Uterus (tissue), 4 donors: ENCODE results near the gene CNOT3. TPM values are rescaled to one million over a fixed set of nuclear protein-coding genes. Genes with fewer than 3 reads are reported as not detected.

Experiments used
- DNase-seq, 2 donors: peaks; one replicate each; pipeline ENCODE4 v3.0.0-alpha.2; 2019 to 2020
- H3K27ac ChIP-seq, 2 donors: fragments of 200-600 bp; sonication (generic); 1 replicate in 1 of 2; 2 replicates in 1 of 2; pipeline ENCODE4 v1.5.1; 2016 to 2018
- H3K27me3 ChIP-seq, 2 donors: fragments of 200-600 bp; sonication (generic); one replicate each; pipeline ENCODE4 v1.5.1; 2018 to 2019; ENCODE audit warnings: control low read depth in 1 of 2
- H3K36me3 ChIP-seq, 2 donors: fragments of 200-600 bp; sonication (generic); one replicate each; pipeline ENCODE4 v1.5.1; 2019; ENCODE audit warnings: control low read depth in 1 of 2
- H3K4me1 ChIP-seq, 2 donors: fragments of 200-600 bp; sonication (generic); one replicate each; pipeline ENCODE4 v1.5.1; 2018 to 2019; ENCODE audit warnings: control low read depth in 1 of 2
- H3K4me3 ChIP-seq, 2 donors: fragments of 200-600 bp; sonication (generic); 1 replicate in 1 of 2; 2 replicates in 1 of 2; pipeline ENCODE4 v1.5.1; 2018 to 2019; ENCODE audit warnings: mild to moderate bottlenecking in 1 of 2
- H3K9me3 ChIP-seq, 2 donors: fragments of 200-600 bp; sonication (generic); one replicate each; pipeline ENCODE4 v1.5.1; 2019; ENCODE audit warnings: control low read depth in 1 of 2
- POLR2A ChIP-seq, 2 donors: fragments of 450-650 bp; IDR thresholded peaks; one replicate each; pipeline ENCODE4 v1.6.1; 2016; ENCODE audit warnings: antibody characterized with exemption in 2 of 2, mild to moderate bottlenecking in 1 of 2, moderate library complexity in 1 of 2
- intact Hi-C: fragments of 100-400 bp; cut with DNase I; formaldehyde crosslinking; loops from one replicate; pipeline ENCODE4 v1.15.1; 2023; ENCODE audit warnings: low total_unique reads
- total RNA-seq, 4 donors: library from RNA; depleted of rRNA in 3 of 4; stranded (reverse); fragments of >200 nt in 3 of 4; gene quantifications; one replicate each; pipeline versions ENCODE4 v1.1.0 to v1.2.4, GENCODE V29; 2014 to 2023
- TF ChIP-seq, protein P1 (sequence below), 4 experiments: fragments of 200-600 bp in 2 of 4; fragments of 450-650 bp in 2 of 4; sonication (generic) in 2 of 4; IDR thresholded peaks; one replicate each; pipeline ENCODE4 v1.5.1; 2016 to 2019; ENCODE audit warnings: antibody characterized with exemption in 4 of 4, mild to moderate bottlenecking in 2 of 4, moderate library complexity in 1 of 4
- donor health status: DM: yes; HTN: yes; CAD: no.

The CNOT3 gene
- total RNA-seq, 4 donors from 2014 or later: 0.88 to 41.6 (median 9.9) TPM

GRCh38 chr19:54204767-54205468, 67.4 kb downstream of the CNOT3 start:
- Histone ChIP-seq H3K4me3 (no peak overlapping the region), H3K36me3 (no peaks in the 10 kb centered on the region), H3K4me1 (peaks cover 6 to 19% of the 10 kb centered on the region in 2 donors), H3K27me3 (no peaks in the 10 kb centered on the region), H3K9me3 (no peaks in the 10 kb centered on the region), H3K27ac (no peak overlapping the region)
- intact Hi-C loops: no loop called here
- DNase-seq: no peak
- TF ChIP-seq POLR2A (IDR thresholded peaks at IDR 0.05): no peak
- TF ChIP-seq, protein P1, sequence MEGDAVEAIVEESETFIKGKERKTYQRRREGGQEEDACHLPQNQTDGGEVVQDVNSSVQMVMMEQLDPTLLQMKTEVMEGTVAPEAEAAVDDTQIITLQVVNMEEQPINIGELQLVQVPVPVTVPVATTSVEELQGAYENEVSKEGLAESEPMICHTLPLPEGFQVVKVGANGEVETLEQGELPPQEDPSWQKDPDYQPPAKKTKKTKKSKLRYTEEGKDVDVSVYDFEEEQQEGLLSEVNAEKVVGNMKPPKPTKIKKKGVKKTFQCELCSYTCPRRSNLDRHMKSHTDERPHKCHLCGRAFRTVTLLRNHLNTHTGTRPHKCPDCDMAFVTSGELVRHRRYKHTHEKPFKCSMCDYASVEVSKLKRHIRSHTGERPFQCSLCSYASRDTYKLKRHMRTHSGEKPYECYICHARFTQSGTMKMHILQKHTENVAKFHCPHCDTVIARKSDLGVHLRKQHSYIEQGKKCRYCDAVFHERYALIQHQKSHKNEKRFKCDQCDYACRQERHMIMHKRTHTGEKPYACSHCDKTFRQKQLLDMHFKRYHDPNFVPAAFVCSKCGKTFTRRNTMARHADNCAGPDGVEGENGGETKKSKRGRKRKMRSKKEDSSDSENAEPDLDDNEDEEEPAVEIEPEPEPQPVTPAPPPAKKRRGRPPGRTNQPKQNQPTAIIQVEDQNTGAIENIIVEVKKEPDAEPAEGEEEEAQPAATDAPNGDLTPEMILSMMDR (IDR thresholded peaks at IDR 0.05): no peak

Other genes starting within 250 kb of the CNOT3 start
- gene CACNG7, start 228.5 kb upstream of the CNOT3 start, total RNA-seq: 1 to 10 TPM in 1 of 4 donors, not detected in 3; 1.0 TPM
- under 1 TPM in 2 of 4 donors, not detected in 2; 0.21 to 0.24 TPM for gene CACNG8, start 174.8 kb upstream of the CNOT3 start, total RNA-seq
- gene CACNG6, start 146.1 kb upstream of the CNOT3 start, total RNA-seq: 1 to 10 TPM in 1 of 4 donors, under 1 TPM in 1, not detected in 2; 0.55 to 1.7 TPM
- gene VSTM1, start 73.9 kb upstream of the CNOT3 start, total RNA-seq: not detected
- not detected for gene TARM1, start 56.4 kb upstream of the CNOT3 start, total RNA-seq
- 1 to 10 TPM in 1 of 4 donors, under 1 TPM in 1, not detected in 2; 0.91 to 6.5 TPM for gene OSCAR, start 37.0 kb upstream of the CNOT3 start, total RNA-seq
- gene NDUFA3, start 34.9 kb upstream of the CNOT3 start, total RNA-seq: 10 to 100 TPM in 1 of 4 donors, 1 to 10 TPM in 2, not detected in 1; 4.7 to 65.8 (median 5.5) TPM
- gene TFPT, start 22.1 kb upstream of the CNOT3 start, total RNA-seq: 10 to 100 TPM in 2 of 4 donors, 1 to 10 TPM in 1, under 1 TPM in 1; 0.88 to 37.1 (median 9.9) TPM
- 10 to 100 TPM; 17.9 to 97.3 (median 52.6) TPM for gene PRPF31, start 22.0 kb upstream of the CNOT3 start, total RNA-seq
- 10 to 100 TPM in 2 of 4 donors, 1 to 10 TPM in 2; 3.7 to 52.8 (median 23.8) TPM for gene LENG1, start 22.0 kb downstream of the CNOT3 start, total RNA-seq
- gene TMC4, start 35.4 kb downstream of the CNOT3 start, total RNA-seq: 10 to 100 TPM in 1 of 4 donors, 1 to 10 TPM in 2, not detected in 1; 1.3 to 31.0 (median 3.0) TPM
- 10 to 100 TPM in 3 of 4 donors, 1 to 10 TPM in 1; 5.3 to 47.8 (median 19.2) TPM for gene MBOAT7, start 51.8 kb downstream of the CNOT3 start, total RNA-seq
- 10 to 100 TPM; 13.1 to 66.4 (median 32.2) TPM for gene TSEN34, start 53.5 kb downstream of the CNOT3 start, total RNA-seq
- gene RPS9, start 63.1 kb downstream of the CNOT3 start, total RNA-seq: 1,000 to 10,000 TPM; 1,240 to 3,586 (median 2,088) TPM
- 1 to 10 TPM in 2 of 4 donors, not detected in 2; 3.0 to 5.3 TPM for gene LILRB3, start 85.2 kb downstream of the CNOT3 start, total RNA-seq
- gene LILRA6, start 105.0 kb downstream of the CNOT3 start, total RNA-seq: 1 to 10 TPM in 2 of 4 donors, not detected in 2; 1.0 to 1.7 TPM
- 1 to 10 TPM in 3 of 4 donors, not detected in 1; 3.2 to 3.7 (median 3.7) TPM for gene LILRB5, start 119.5 kb downstream of the CNOT3 start, total RNA-seq
- gene LILRB2, start 143.3 kb downstream of the CNOT3 start, total RNA-seq: 1 to 10 TPM in 3 of 4 donors, under 1 TPM in 1; 0.41 to 4.2 (median 1.7) TPM
- gene LILRA5, start 175.4 kb downstream of the CNOT3 start, total RNA-seq: 1 to 10 TPM in 2 of 4 donors, under 1 TPM in 1, not detected in 1; 0.35 to 9.7 (median 2.8) TPM
- not detected for gene LILRA4, start 201.4 kb downstream of the CNOT3 start, total RNA-seq
- 10 to 100 TPM in 2 of 4 donors, 1 to 10 TPM in 2; 1.0 to 64.7 (median 9.5) TPM for gene LAIR1, start 227.2 kb downstream of the CNOT3 start, total RNA-seq